Pancreas (tissue), 10 donors: Measurements from ENCODE around the gene MCM8. TPM values are rescaled to one million over a fixed set of nuclear protein-coding genes. Genes with fewer than 3 reads are reported as not detected.

ENCODE experiments used
- ATAC-seq, 4 donors: fragments of 200-7000 bp; cut with Tn5 transposase; one replicate each; pipeline versions ENCODE4 v1.8.0 to v1.9.1; 2020; ENCODE audit warnings: mild to moderate bottlenecking in 4 of 4, moderate library complexity in 4 of 4
- DNase-seq, 6 donors: peaks; one replicate each; pipeline ENCODE4 v3.0.0-alpha.2; 2020
- FAIRE-seq: peaks from 2 replicates; lab custom pipeline; 2012; peaks lifted over from hg19 to GRCh38; lab: Jason Lieb, UNC
- H3K27ac ChIP-seq, 4 donors: fragments of 200-600 bp; sonication (generic); 1 replicate in 3 of 4; 2 replicates in 1 of 4; pipeline versions ENCODE4 v1.5.0 to v1.8.0; 2020
- H3K27me3 ChIP-seq, 4 donors: fragments of 200-600 bp; one replicate each; pipeline ENCODE4 v1.8.0; 2021
- H3K36me3 ChIP-seq, 3 donors: fragments of 200-600 bp; sonication (generic) in 1 of 3; one replicate each; pipeline versions ENCODE4 v1.5.0 to v1.8.0; 2020 to 2021
- H3K4me1 ChIP-seq, 3 donors: fragments of 200-600 bp; one replicate each; pipeline ENCODE4 v1.8.0; 2021
- H3K4me3 ChIP-seq, 4 donors: fragments of 200-600 bp; sonication (generic) in 2 of 4; one replicate each; pipeline versions ENCODE4 v1.5.0 to v1.8.0; 2020 to 2021
- H3K9me3 ChIP-seq, 4 donors: fragments of 200-600 bp; one replicate each; pipeline ENCODE4 v1.8.0; 2021
- CTCF ChIP-seq, 4 donors: fragments of 200-600 bp; sonication (generic) in 3 of 4; IDR thresholded peaks; one replicate each; pipeline versions ENCODE4 v1.5.0 to v1.8.0; 2021; ENCODE audit warnings: antibody characterized with exemption in 4 of 4
- WGBS, 2 donors: extraction: QIAGEN DNeasy Blood & Tissue Kit; methylation state at CpG; one replicate each; pipeline ENCODE4 v1.1.7; 2013; 5-methylcytosine and 5-hydroxymethylcytosine counted together
- intact Hi-C, 3 donors: fragments of 100-400 bp; cut with DNase I; formaldehyde crosslinking; loops; one replicate each; pipeline versions ENCODE4 v1.11.1 to v1.14.2; 2022
- polyA plus RNA-seq, 2 donors: library from polyadenylated mRNA; stranded (reverse); fragments of 200-250 nt; gene quantifications; one replicate each; pipeline ENCODE4 v1.2.3, GENCODE V29; 2013
- total RNA-seq, 6 donors: library from RNA; stranded (reverse); fragmentation: NEBNext Ultra II Directional in 4 of 6; extraction: Animal tissue kit (Norgen Biotek cat#: 25700) in 4 of 6; gene quantifications; one replicate each; pipeline versions ENCODE4 v1.2.1 to v1.2.4, GENCODE V29; 2021 to 2023
- donor health status: healthy with polysubstance abuse.
- donor health status: DM: no; HTN: no; CAD: no; lungs with moderate emphysema.
- donor health status: DM: no; HTN: no; CAD: no.
- donor health status: control.
- donor health status: control.
- donor health status: Bipolar disorder and iron deficiency.
- donor health status: DM: yes; HTN: yes; CAD: no.
- donor health status: DM: no; HTN: no; CAD: no.
- donor health status: DM: no; HTN: no; CAD: no.
- donor health status: DM: yes; HTN: yes; CAD: no.

Gene MCM8
- total and polyA plus RNA-seq, 8 donors = 1.3 to 3.2 (median 2.3) TPM

- H3K4me3 ChIP-seq = no peak overlapping the region
- no peak for TF ChIP-seq CTCF (IDR thresholded peaks at IDR 0.05)
- no peaks in the 10 kb centered on the region for H3K9me3 ChIP-seq
- intact Hi-C loops = loop anchor here in 1 of 3 donors (10.0 kb wide), 1 partner anchor 407 kb away; no protein-coding TSS in a partner anchor
- no peaks in the 10 kb centered on the region for H3K27me3 ChIP-seq
- no peak for FAIRE-seq
- no peak overlapping the region for H3K27ac ChIP-seq
- no peaks in the 10 kb centered on the region for H3K4me1 ChIP-seq
- H3K36me3 ChIP-seq = no peaks in the 10 kb centered on the region
- ATAC-seq = no peak
- WGBS, 2 donors = 73 to 78% methylated on average over 3 of the region's 3 CpGs
- DNase-seq = no peak
These were observed 19.0 kb upstream of the MCM8 start for GRCh38 chr20:5931411-5931810.

- ATAC-seq (no peak), DNase-seq (no peak), FAIRE-seq (no peak)
- no peaks in the 10 kb centered on the region for H3K4me1 ChIP-seq
- no peaks in the 10 kb centered on the region for H3K9me3 ChIP-seq
- WGBS, 2 donors = 73 to 80% methylated on average over 3 of the region's 3 CpGs
- intact Hi-C loops = loop anchor here in 1 of 3 donors (10.0 kb wide), 1 partner anchor 408 kb away; no protein-coding TSS in a partner anchor
- TF ChIP-seq CTCF (IDR thresholded peaks at IDR 0.05) = no peak
- no peak overlapping the region for H3K27ac ChIP-seq
- no peaks in the 10 kb centered on the region for H3K27me3 ChIP-seq
- H3K4me3 ChIP-seq = no peak overlapping the region
- H3K36me3 ChIP-seq = peaks cover 0 to under 1% (median 0%) of the 10 kb centered on the region in 3 donors
These were observed 17.7 kb upstream of the MCM8 start for GRCh38 chr20:5932796-5933195.

GRCh38 chr20:5933802-5934436 is 16.5 kb upstream of the MCM8 start:
- H3K27me3 ChIP-seq = no peaks in the 10 kb centered on the region
- H3K36me3 ChIP-seq = peaks cover 0 to 8% (median 0%) of the 10 kb centered on the region in 3 donors
- no peaks in the 10 kb centered on the region for H3K4me1 ChIP-seq
- no peak overlapping the region for H3K27ac ChIP-seq
- intact Hi-C loops = loop anchor here in 1 of 3 donors (10.0 kb wide), 1 partner anchor 409 kb away; no protein-coding TSS in a partner anchor
- peak in 2 of 6 donors; percentile 6 to 14 for DNase-seq
- no peak for TF ChIP-seq CTCF (IDR thresholded peaks at IDR 0.05)
- 56 to 62% methylated on average over 7 of the region's 7 CpGs for WGBS, 2 donors
- H3K9me3 ChIP-seq = no peaks in the 10 kb centered on the region
- no peak for FAIRE-seq
- peak in 3 of 4 donors; percentile 64 to 66 (median 65) for ATAC-seq
- H3K4me3 ChIP-seq = no peak overlapping the region

GRCh38 chr20:5935384-5935783 is 15.1 kb upstream of the MCM8 start:
- Histone ChIP-seq H3K36me3 (peaks cover 2 to 19% (median 3%) of the 10 kb centered on the region in 3 donors), H3K27me3 (no peaks in the 10 kb centered on the region), H3K4me3 (no peak overlapping the region), H3K27ac (no peak overlapping the region), H3K9me3 (no peaks in the 10 kb centered on the region), H3K4me1 (no peaks in the 10 kb centered on the region)
- no peak for FAIRE-seq
- intact Hi-C loops = loop anchor here in 1 of 3 donors (10.0 kb wide), 1 partner anchor 411 kb away; no protein-coding TSS in a partner anchor
- 78 to 79% methylated on average over 1 of the region's 1 CpG for WGBS, 2 donors
- no peak for TF ChIP-seq CTCF (IDR thresholded peaks at IDR 0.05)
- DNase-seq = no peak
- no peak for ATAC-seq

- Histone ChIP-seq H3K4me3 (no peak overlapping the region), H3K27ac (no peak overlapping the region), H3K4me1 (no peaks in the 10 kb centered on the region), H3K9me3 (no peaks in the 10 kb centered on the region), H3K27me3 (no peaks in the 10 kb centered on the region), H3K36me3 (peaks cover 5 to 27% (median 8%) of the 10 kb centered on the region in 3 donors)
- intact Hi-C loops = loop anchor here in 1 of 3 donors (10.0 kb wide), 1 partner anchor 411 kb away; no protein-coding TSS in a partner anchor
- WGBS, 2 donors = 47 to 62% methylated on average over 3 of the region's 3 CpGs
- no peak for TF ChIP-seq CTCF (IDR thresholded peaks at IDR 0.05)
- no peak for FAIRE-seq
- no peak for DNase-seq
- ATAC-seq = no peak
These were observed 14.2 kb upstream of the MCM8 start for GRCh38 chr20:5936238-5936637.
